Measurements from ENCODE around the gene XAB2.

The XAB2 gene

GRCh38 chr19:7629347-7630054, at the start of gene XAB2, which contains the start of gene PET100:
XAB2 (minus strand) TSS chr19:7629545; CDS start chr19:7629527, 18 bp downstream.
PET100 (plus strand) TSS chr19:7629793; CDS start chr19:7629834, 41 bp downstream.
- DNase-seq: peak; percentile 95

GRCh38 chr19:7677669-7678311, 48.4 kb upstream of the XAB2 start:
- DNase-seq: no peak

- no peak for DNase-seq
Measured at GRCh38 chr19:7676854-7677253, 47.5 kb upstream of the XAB2 start, which contains the start of gene MCEMP1. MCEMP1 (plus strand) TSS chr19:7677090; CDS start chr19:7677121, 31 bp downstream.

- no peak for DNase-seq
Measured at GRCh38 chr19:7676376-7676775, 47.0 kb upstream of the XAB2 start.

- DNase-seq: no peak
Measured at GRCh38 chr19:7674010-7675005, 45.0 kb upstream of the XAB2 start.

- no peak for DNase-seq
Measured at GRCh38 chr19:7672522-7672921, 43.2 kb upstream of the XAB2 start.

- DNase-seq: no peak
Measured at GRCh38 chr19:7670790-7671189, 41.4 kb upstream of the XAB2 start.

GRCh38 chr19:7670150-7670783, 40.9 kb upstream of the XAB2 start:
- no peak for DNase-seq

GRCh38 chr19:7669641-7670040, 40.3 kb upstream of the XAB2 start:
- no peak for DNase-seq

- DNase-seq: no peak
Measured at GRCh38 chr19:7668842-7669241, 39.5 kb upstream of the XAB2 start, which contains the start of gene RETN. RETN (plus strand) TSS chr19:7669049; CDS start chr19:7669327, 278 bp downstream.

GRCh38 chr19:7665076-7665475, 35.7 kb upstream of the XAB2 start:
- no peak for DNase-seq

GRCh38 chr19:7663706-7664105, 34.4 kb upstream of the XAB2 start:
- DNase-seq: no peak

GRCh38 chr19:7662657-7663056, 33.3 kb upstream of the XAB2 start:
- DNase-seq: no peak

GRCh38 chr19:7661744-7662538, 32.6 kb upstream of the XAB2 start:
- DNase-seq: no peak

GRCh38 chr19:7658219-7658686, 28.9 kb upstream of the XAB2 start:
- no peak for DNase-seq

GRCh38 chr19:7657131-7657751, 27.9 kb upstream of the XAB2 start:
- DNase-seq: peak; percentile 73

GRCh38 chr19:7655581-7655980, 26.2 kb upstream of the XAB2 start:
- no peak for DNase-seq

- DNase-seq: no peak
Measured at GRCh38 chr19:7654401-7654800, 25.1 kb upstream of the XAB2 start.

GRCh38 chr19:7652061-7652641, 22.8 kb upstream of the XAB2 start:
- peak; percentile 99 for DNase-seq

GRCh38 chr19:7650148-7650547, 20.8 kb upstream of the XAB2 start:
- no peak for DNase-seq
